HUES48 (cell line): ENCODE results near the gene PRSS35.
"Not testable (repeated sequence)": the region's sequence is repeated elsewhere in the genome, so short reads cannot be mapped to it uniquely, and the experiment has no call there.

ENCODE experiments used
- H3K27ac ChIP-seq: one replicate; pipeline ENCODE4 v1.7.0; 2013; ENCODE audit warnings: low read depth, low read length, inconsistent platforms
- H3K27me3 ChIP-seq: 2 replicates; pipeline ENCODE4 v1.6.1; 2013; ENCODE audit warnings: mild to moderate bottlenecking, low read length; ENCODE audit not compliant: control insufficient read depth, insufficient read depth
- H3K36me3 ChIP-seq: 2 replicates; pipeline ENCODE4 v1.6.1; 2013; ENCODE audit warnings: low read length; ENCODE audit not compliant: control insufficient read depth, insufficient read depth
- H3K4me1 ChIP-seq: 2 replicates; pipeline ENCODE4 v1.6.1; 2013; ENCODE audit warnings: mild to moderate bottlenecking, low read length; ENCODE audit not compliant: control insufficient read depth, insufficient read depth
- H3K4me3 ChIP-seq: 2 replicates; pipeline ENCODE4 v1.5.1; 2013; ENCODE audit warnings: mild to moderate bottlenecking, low read depth, low read length
- H3K9ac ChIP-seq: 2 replicates; pipeline ENCODE4 v1.6.1; 2013; ENCODE audit warnings: mild to moderate bottlenecking, low read depth, low read length, moderate library complexity
- H3K9me3 ChIP-seq: 2 replicates; pipeline ENCODE4 v1.6.1; 2013; ENCODE audit warnings: low read length; ENCODE audit not compliant: control insufficient read depth, insufficient read depth

PRSS35 gene

GRCh38 chr6:83571663-83572185 is 59.4 kb downstream of the PRSS35 start:
- not testable (repeated sequence) for H3K4me3 ChIP-seq, H3K9ac ChIP-seq, H3K9me3 ChIP-seq, H3K4me1 ChIP-seq, H3K27me3 ChIP-seq, H3K36me3 ChIP-seq, H3K27ac ChIP-seq

- Histone ChIP-seq H3K36me3 (no peaks in the 10 kb centered on the region), H3K4me3 (no peak overlapping the region), H3K27me3 (no peaks in the 10 kb centered on the region), H3K9me3 (no peaks in the 10 kb centered on the region), H3K27ac (no peak overlapping the region), H3K9ac (no peak overlapping the region), H3K4me1 (no peaks in the 10 kb centered on the region)
Observed at GRCh38 chr6:83574783-83575182, 62.4 kb downstream of the PRSS35 start.
